Measurements from ENCODE around the gene PLAA.

Gene PLAA

DNA sequence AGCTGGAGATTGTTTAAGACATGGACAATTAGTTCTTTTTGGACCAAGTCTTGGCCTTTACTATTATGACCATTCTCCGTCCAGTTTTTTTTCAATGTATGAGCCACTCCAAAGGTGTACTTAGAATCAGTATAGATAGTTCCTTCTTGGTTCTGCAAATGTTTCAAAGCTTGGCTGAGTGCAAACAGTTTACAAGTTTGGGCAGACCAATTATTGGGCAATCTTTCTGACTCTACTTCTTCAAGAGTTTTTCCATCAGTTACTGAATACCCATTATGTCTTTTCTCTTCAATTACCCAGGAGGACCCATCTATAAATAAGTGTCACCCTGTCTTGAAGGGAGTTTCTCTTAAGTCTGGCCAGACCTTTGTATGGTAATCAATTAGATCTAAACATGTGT, 24.7 kb upstream of the PLAA start:
- ChIA-PET CTCF (interaction anchor here (1.4 kb wide), 1 partner anchor 10 kb away, joined by 4 read pairs; no protein-coding TSS in a partner anchor), POLR2A (no interaction called here)
- Histone ChIP-seq H3K9me3 (ENCODE audit: control extremely low read depth in 1 of 5, control insufficient read depth in 4 of 5, insufficient read depth in 2 of 5, low read depth in 1 of 5, low read length in 4 of 5) (peaks cover 0 to 10% (median 0%) of the 10 kb centered on the region in 5 experiments), H3K36me3 (ENCODE audit: control insufficient read depth in 4 of 4, insufficient read depth in 4 of 4, low read length in 3 of 4) (peaks cover 0 to 12% (median 3%) of the 10 kb centered on the region in 4 experiments), H3K4me3 (ENCODE audit: control insufficient read depth in 1 of 7, extremely low read depth in 1 of 7, insufficient read depth in 4 of 7, low read depth in 2 of 7, low read length in 6 of 7) (no peak overlapping the region), H3K27ac (ENCODE audit: insufficient read depth in 1 of 2, low read depth in 1 of 2, low read length in 2 of 2, poor library complexity in 1 of 2, severe bottlenecking in 2 of 2) (no peak overlapping the region), H3K4me1 (ENCODE audit: control extremely low read depth in 1 of 4, control insufficient read depth in 4 of 4, insufficient read depth in 4 of 4, low read length in 3 of 4) (no peaks in the 10 kb centered on the region), H3K27me3 (replicated peaks in 2 of 5; ENCODE audit: control insufficient read depth in 4 of 5, insufficient read depth in 5 of 5, low read length in 4 of 5) (no peaks in the 10 kb centered on the region)
- no peak for DNase-seq
- WGBS (ENCODE audit: insufficient coverage): 100% methylated on average over 1 of the region's 1 CpG

DNA sequence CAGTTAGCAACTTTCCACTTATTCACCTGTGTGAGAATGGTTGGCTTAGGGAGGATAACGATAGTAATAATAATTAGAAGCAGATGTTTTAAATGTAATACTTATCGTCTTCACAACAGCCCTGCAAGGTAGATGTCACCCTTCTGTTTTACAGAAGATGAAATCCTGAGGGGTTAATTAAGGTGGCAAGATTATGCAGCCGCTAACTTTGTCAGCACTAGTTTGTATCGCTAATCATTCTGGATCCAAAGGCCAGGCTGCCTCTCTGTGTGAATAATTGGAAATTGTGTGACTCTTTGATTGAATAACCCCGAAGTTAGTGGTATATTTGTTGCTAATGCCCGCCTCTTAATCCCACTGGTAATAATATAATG, 9.8 kb upstream of the PLAA start:
- H3K4me3 ChIP-seq (ENCODE audit: control insufficient read depth in 1 of 7, extremely low read depth in 1 of 7, insufficient read depth in 4 of 7, low read depth in 2 of 7, low read length in 6 of 7): peak overlapping the region in 6 of 7 experiments; percentile 72 to 84 (median 76)
- peaks cover 4 to 30% (median 17%) of the 10 kb centered on the region in 4 experiments for H3K4me1 ChIP-seq (ENCODE audit: control extremely low read depth in 1 of 4, control insufficient read depth in 4 of 4, insufficient read depth in 4 of 4, low read length in 3 of 4)
- H3K27ac ChIP-seq (ENCODE audit: insufficient read depth in 1 of 2, low read depth in 1 of 2, low read length in 2 of 2, poor library complexity in 1 of 2, severe bottlenecking in 2 of 2): peak overlapping the region; percentile 98 to 99
- H3K27me3 ChIP-seq (replicated peaks in 2 of 5; ENCODE audit: control insufficient read depth in 4 of 5, insufficient read depth in 5 of 5, low read length in 4 of 5): no peaks in the 10 kb centered on the region
- peak in 1 of 3 donors; percentile 51 for DNase-seq
- peaks cover 0 to 2% (median under 1%) of the 10 kb centered on the region in 4 experiments for H3K36me3 ChIP-seq (ENCODE audit: control insufficient read depth in 4 of 4, insufficient read depth in 4 of 4, low read length in 3 of 4)
- POLR2A ChIA-PET: interaction anchor here (0.6 kb wide), 1 partner anchor 61 kb away, joined by 3 read pairs; no protein-coding TSS in a partner anchor
- H3K9me3 ChIP-seq (ENCODE audit: control extremely low read depth in 1 of 5, control insufficient read depth in 4 of 5, insufficient read depth in 2 of 5, low read depth in 1 of 5, low read length in 4 of 5): no peaks in the 10 kb centered on the region
- WGBS (ENCODE audit: insufficient coverage): 75% methylated on average over 3 of the region's 6 CpGs
- CTCF ChIA-PET: no interaction called here

DNA sequence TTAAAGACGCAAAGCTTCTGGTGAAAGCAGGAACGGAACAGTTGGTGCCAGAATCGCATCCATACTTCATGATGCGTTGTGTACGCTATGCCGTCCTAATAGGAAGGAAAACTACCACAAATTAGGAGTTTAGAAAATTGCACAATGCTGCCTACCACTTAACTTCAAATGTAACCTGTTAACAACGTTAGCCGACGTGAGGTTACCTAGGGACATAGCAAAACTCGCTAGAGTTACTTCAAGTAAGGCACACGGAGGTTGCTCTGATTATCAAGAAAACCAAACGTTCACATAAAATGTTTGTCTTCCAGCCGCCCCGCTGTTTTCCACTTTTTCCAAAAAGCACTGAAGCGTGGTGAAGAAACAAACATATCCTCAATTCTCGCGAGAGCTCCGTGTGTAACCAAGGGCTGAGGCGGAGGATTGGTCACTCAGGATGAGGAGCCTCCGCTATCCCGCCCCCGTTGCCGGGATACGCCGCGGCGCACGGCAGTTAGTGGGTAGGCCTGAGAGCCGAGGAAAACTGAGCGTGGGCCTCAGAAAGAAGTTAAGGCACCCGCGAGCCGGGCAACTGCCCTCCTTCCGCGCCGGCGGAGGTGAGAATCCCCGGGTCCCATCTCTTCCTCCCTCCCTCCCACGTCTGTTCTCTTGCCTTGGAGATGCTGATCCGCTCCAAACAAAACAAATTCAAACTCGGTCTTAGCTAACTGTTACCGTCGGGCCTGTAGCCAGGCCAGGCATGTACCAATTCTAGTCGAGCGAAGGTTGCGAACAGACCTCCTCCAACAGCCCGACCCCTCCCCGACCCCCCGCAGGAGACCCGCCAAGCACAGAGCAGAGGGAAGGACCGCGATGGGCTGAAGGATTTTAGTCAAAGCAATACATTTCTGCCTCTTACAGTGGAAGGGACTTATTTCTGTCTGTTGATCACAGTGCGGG, 9.1 kb upstream of the PLAA start, which contains the start of gene IFT74:
Gene IFT74 (plus strand): TSS at position 492 of the 939 bp plus-strand sequence. CDS start 5,556 bp downstream, outside the sequence.
- Histone ChIP-seq H3K36me3 (ENCODE audit: control insufficient read depth in 4 of 4, insufficient read depth in 4 of 4, low read length in 3 of 4) (no peaks in the 10 kb centered on the region), H3K9me3 (ENCODE audit: control extremely low read depth in 1 of 5, control insufficient read depth in 4 of 5, insufficient read depth in 2 of 5, low read depth in 1 of 5, low read length in 4 of 5) (no peaks in the 10 kb centered on the region), H3K27me3 (replicated peaks in 2 of 5; ENCODE audit: control insufficient read depth in 4 of 5, insufficient read depth in 5 of 5, low read length in 4 of 5) (no peaks in the 10 kb centered on the region), H3K4me1 (ENCODE audit: control extremely low read depth in 1 of 4, control insufficient read depth in 4 of 4, insufficient read depth in 4 of 4, low read length in 3 of 4) (peaks cover 4 to 30% (median 17%) of the 10 kb centered on the region in 4 experiments), H3K4me3 (ENCODE audit: control insufficient read depth in 1 of 7, extremely low read depth in 1 of 7, insufficient read depth in 4 of 7, low read depth in 2 of 7, low read length in 6 of 7) (peak within 1 kb of the TSS; percentile 55 to 84 (median 76)), H3K27ac (ENCODE audit: insufficient read depth in 1 of 2, low read depth in 1 of 2, low read length in 2 of 2, poor library complexity in 1 of 2, severe bottlenecking in 2 of 2) (peak within 1 kb of the TSS; percentile 98 to 99)
- ChIA-PET POLR2A (interaction anchor here (0.6 to 1.4 kb wide), 4 partner anchors 9 to 64 kb away, joined by 3 to 7 read pairs (median 4); partner anchors contain the start of gene PLAA), CTCF (interaction anchor here (0.9 to 1.6 kb wide), 2 partner anchors 27 to 64 kb away, joined by 5 read pairs; partner anchors contain the start of gene CAAP1)
- DNase-seq: peak; percentile 98 to 99 (median 99)
- WGBS (ENCODE audit: insufficient coverage): 0% methylated on average over 28 of the region's 53 CpGs

DNA sequence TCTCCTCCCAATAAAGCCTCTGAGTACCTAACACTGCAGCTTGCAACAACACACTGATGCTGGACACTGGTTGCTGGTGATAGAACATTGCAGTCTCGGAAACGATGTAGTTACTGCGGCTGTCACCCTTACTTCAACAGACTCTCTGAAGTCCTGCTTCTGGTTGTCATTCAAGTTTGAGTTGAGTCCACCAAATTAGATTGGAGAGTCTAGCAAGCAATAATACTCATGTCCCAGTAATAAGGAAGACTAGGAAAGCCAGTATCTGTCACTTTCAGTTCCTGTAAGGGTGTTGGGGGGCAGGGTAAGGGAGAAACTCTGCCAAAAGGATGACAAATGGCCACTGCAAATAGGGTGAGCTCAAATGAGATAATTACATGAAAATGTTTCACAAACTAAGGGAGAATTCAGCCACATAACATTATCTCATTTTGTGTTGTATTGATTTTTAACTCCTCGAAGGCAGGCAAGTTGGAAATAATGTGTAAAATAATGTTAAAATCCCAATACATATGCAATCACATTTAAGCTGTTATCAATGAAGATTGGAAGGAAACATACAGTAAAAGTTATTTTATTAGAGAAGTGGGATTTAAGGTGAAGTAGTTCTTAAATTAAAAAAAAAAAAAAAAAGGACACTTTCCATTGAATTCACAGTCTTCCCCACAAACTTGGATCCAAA, 8.3 kb upstream of the PLAA start:
- DNase-seq: peak in 2 of 3 donors; percentile 46 to 48
- H3K4me1 ChIP-seq (ENCODE audit: control extremely low read depth in 1 of 4, control insufficient read depth in 4 of 4, insufficient read depth in 4 of 4, low read length in 3 of 4): peaks cover 4 to 30% (median 17%) of the 10 kb centered on the region in 4 experiments
- H3K27me3 ChIP-seq (replicated peaks in 2 of 5; ENCODE audit: control insufficient read depth in 4 of 5, insufficient read depth in 5 of 5, low read length in 4 of 5): no peaks in the 10 kb centered on the region
- H3K27ac ChIP-seq (ENCODE audit: insufficient read depth in 1 of 2, low read depth in 1 of 2, low read length in 2 of 2, poor library complexity in 1 of 2, severe bottlenecking in 2 of 2): peak overlapping the region; percentile 98 to 99
- H3K9me3 ChIP-seq (ENCODE audit: control extremely low read depth in 1 of 5, control insufficient read depth in 4 of 5, insufficient read depth in 2 of 5, low read depth in 1 of 5, low read length in 4 of 5): no peaks in the 10 kb centered on the region
- 33% methylated on average over 3 of the region's 4 CpGs for WGBS (ENCODE audit: insufficient coverage)
- POLR2A ChIA-PET: interaction anchor here (0.6 to 1.4 kb wide), 4 partner anchors 8 to 64 kb away, joined by 3 to 7 read pairs (median 4); partner anchors contain the start of gene PLAA
- H3K36me3 ChIP-seq (ENCODE audit: control insufficient read depth in 4 of 4, insufficient read depth in 4 of 4, low read length in 3 of 4): no peaks in the 10 kb centered on the region
- peak overlapping the region in 6 of 7 experiments; percentile 72 to 84 (median 76) for H3K4me3 ChIP-seq (ENCODE audit: control insufficient read depth in 1 of 7, extremely low read depth in 1 of 7, insufficient read depth in 4 of 7, low read depth in 2 of 7, low read length in 6 of 7)
- CTCF ChIA-PET: interaction anchor here (0.9 to 1.8 kb wide), 5 partner anchors 13 to 592 kb away, joined by 3 to 6 read pairs (median 5); partner anchors contain the start of gene CAAP1

DNA sequence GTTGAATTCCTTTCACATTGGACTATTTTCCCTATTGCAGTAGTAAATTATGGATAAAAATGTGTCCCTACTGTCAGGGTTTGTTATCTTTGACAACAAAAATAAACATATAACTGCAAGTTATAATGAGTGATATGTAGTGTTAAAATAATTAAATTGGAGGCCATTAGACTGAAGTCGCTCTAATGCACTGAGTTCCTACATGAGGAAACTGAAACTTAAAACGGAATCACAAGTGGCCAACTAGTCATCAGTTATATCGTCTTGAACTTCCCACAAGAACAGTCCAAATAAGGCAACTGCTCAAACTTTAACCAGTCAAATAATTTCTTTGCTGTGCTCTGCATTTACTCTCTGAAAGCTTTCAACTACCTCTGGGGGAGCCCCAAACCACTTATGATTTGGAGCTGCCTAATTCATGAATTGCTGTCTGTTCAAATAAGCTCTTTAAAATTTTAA, 7.0 kb upstream of the PLAA start:
- CTCF ChIA-PET: interaction anchor here (1.2 to 1.8 kb wide), 2 partner anchors 12 to 593 kb away, joined by 3 to 6 read pairs; no protein-coding TSS in a partner anchor
- Histone ChIP-seq H3K9me3 (ENCODE audit: control extremely low read depth in 1 of 5, control insufficient read depth in 4 of 5, insufficient read depth in 2 of 5, low read depth in 1 of 5, low read length in 4 of 5) (no peaks in the 10 kb centered on the region), H3K27ac (ENCODE audit: insufficient read depth in 1 of 2, low read depth in 1 of 2, low read length in 2 of 2, poor library complexity in 1 of 2, severe bottlenecking in 2 of 2) (peak overlapping the region in 1 of 2 experiments; percentile 99), H3K4me3 (ENCODE audit: control insufficient read depth in 1 of 7, extremely low read depth in 1 of 7, insufficient read depth in 4 of 7, low read depth in 2 of 7, low read length in 6 of 7) (peak overlapping the region in 1 of 7 experiments; percentile 25), H3K4me1 (ENCODE audit: control extremely low read depth in 1 of 4, control insufficient read depth in 4 of 4, insufficient read depth in 4 of 4, low read length in 3 of 4) (peaks cover 4 to 30% (median 17%) of the 10 kb centered on the region in 4 experiments), H3K27me3 (replicated peaks in 2 of 5; ENCODE audit: control insufficient read depth in 4 of 5, insufficient read depth in 5 of 5, low read length in 4 of 5) (no peaks in the 10 kb centered on the region), H3K36me3 (ENCODE audit: control insufficient read depth in 4 of 4, insufficient read depth in 4 of 4, low read length in 3 of 4) (no peaks in the 10 kb centered on the region)
- WGBS (ENCODE audit: insufficient coverage): 27% methylated on average over 2 of the region's 3 CpGs
- peak in 2 of 3 donors; percentile 60 to 72 for DNase-seq
- POLR2A ChIA-PET: no interaction called here

DNA sequence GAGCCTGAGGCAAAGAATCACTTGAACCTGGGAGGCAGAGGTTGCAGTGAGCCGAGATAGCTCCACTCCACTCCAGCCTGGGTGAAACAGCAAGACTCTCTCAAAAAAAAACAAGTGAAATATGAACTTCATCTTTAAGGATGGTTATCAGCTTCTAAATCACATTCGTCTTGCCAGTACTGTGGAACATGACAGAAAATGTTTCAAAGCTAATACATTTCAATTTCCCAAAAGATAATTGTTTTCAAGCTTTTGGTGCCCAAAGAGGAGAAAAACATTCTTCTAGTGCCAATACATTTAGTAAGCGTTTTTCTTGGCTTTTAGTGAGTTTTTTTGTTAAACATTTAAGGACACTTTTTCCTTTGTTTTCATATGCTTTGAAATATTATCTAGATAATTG, 4.8 kb upstream of the PLAA start:
- CTCF ChIA-PET: interaction anchor here (0.6 kb wide), 1 partner anchor 40 kb away, joined by 3 read pairs; no protein-coding TSS in a partner anchor
- no peaks in the 10 kb centered on the region for H3K9me3 ChIP-seq (ENCODE audit: control extremely low read depth in 1 of 5, control insufficient read depth in 4 of 5, insufficient read depth in 2 of 5, low read depth in 1 of 5, low read length in 4 of 5)
- DNase-seq: no peak
- H3K27ac ChIP-seq (ENCODE audit: insufficient read depth in 1 of 2, low read depth in 1 of 2, low read length in 2 of 2, poor library complexity in 1 of 2, severe bottlenecking in 2 of 2): no peak overlapping the region
- no peak overlapping the region for H3K4me3 ChIP-seq (ENCODE audit: control insufficient read depth in 1 of 7, extremely low read depth in 1 of 7, insufficient read depth in 4 of 7, low read depth in 2 of 7, low read length in 6 of 7)
- no peaks in the 10 kb centered on the region for H3K27me3 ChIP-seq (replicated peaks in 2 of 5; ENCODE audit: control insufficient read depth in 4 of 5, insufficient read depth in 5 of 5, low read length in 4 of 5)
- H3K4me1 ChIP-seq (ENCODE audit: control extremely low read depth in 1 of 4, control insufficient read depth in 4 of 4, insufficient read depth in 4 of 4, low read length in 3 of 4): peaks cover 3 to 28% (median 17%) of the 10 kb centered on the region in 4 experiments
- WGBS (ENCODE audit: insufficient coverage): 90% methylated on average over 2 of the region's 3 CpGs
- POLR2A ChIA-PET: no interaction called here
- no peaks in the 10 kb centered on the region for H3K36me3 ChIP-seq (ENCODE audit: control insufficient read depth in 4 of 4, insufficient read depth in 4 of 4, low read length in 3 of 4)

Data from common myeloid progenitor, CD34-positive (primary cell).